HepG2 (cell line): ENCODE data around the gene CDK10. TPM values are rescaled to one million over a fixed set of nuclear protein-coding genes. Genes with fewer than 3 reads are reported as not detected.

ENCODE experiments used
- MBD4 ChIP-seq: IDR thresholded peaks from 2 replicates; pipeline ENCODE4 v1.6.1; 2012; ENCODE audit warnings: low read length, inconsistent platforms, borderline replicate concordance
- MTF2 ChIP-seq: sonication (generic); formaldehyde crosslinking; IDR thresholded peaks from 2 replicates; pipeline ENCODE4 v1.5.0; 2020; ENCODE audit warnings: missing genetic modification reagents, borderline replicate concordance
- PRMT3 ChIP-seq: sonication (generic); formaldehyde crosslinking; IDR thresholded peaks from 2 replicates; pipeline ENCODE4 v1.8.1; 2022; ENCODE audit warnings: low read depth, mild to moderate bottlenecking, moderate library complexity, missing genetic modification reagents, borderline replicate concordance
- RFX5 ChIP-seq: IDR thresholded peaks from 2 replicates; pipeline ENCODE4 v1.6.1; 2011; ENCODE audit warnings: low read depth, low read length, improper control_type of control experiment
- SMYD3 ChIP-seq: sonication (generic); formaldehyde crosslinking; IDR thresholded peaks from 2 replicates; pipeline ENCODE4 v1.8.1; 2023; ENCODE audit warnings: mild to moderate bottlenecking, missing genetic modification reagents
- SP2 ChIP-seq: sonication (generic); formaldehyde crosslinking; IDR thresholded peaks from 2 replicates; pipeline ENCODE4 v1.5.1; 2020; ENCODE audit warnings: mild to moderate bottlenecking, missing genetic modification reagents
- TP53 ChIP-seq: sonication (generic); formaldehyde crosslinking; conservative IDR thresholded peaks from 2 replicates; pipeline ENCODE4 v1.4.0; 2020; ENCODE audit warnings: missing genetic modification reagents
- YEATS2 ChIP-seq: sonication (generic); formaldehyde crosslinking; IDR thresholded peaks from 2 replicates; pipeline ENCODE4 v1.4.0; 2020; ENCODE audit warnings: missing genetic modification reagents, borderline replicate concordance
- ZFP36 ChIP-seq: fragments of 150-350 bp; IDR thresholded peaks from 2 replicates; pipeline ENCODE4 v1.6.1; 2018; ENCODE audit warnings: borderline replicate concordance, low read length, low read depth; ENCODE audit not compliant: partially characterized antibody
- ZKSCAN5 ChIP-seq: sonication (generic); formaldehyde crosslinking; IDR thresholded peaks from 2 replicates; pipeline ENCODE4 v1.5.1; 2020; ENCODE audit warnings: mild to moderate bottlenecking, missing genetic modification reagents
- ZMAT3 ChIP-seq: sonication (generic); formaldehyde crosslinking; conservative IDR thresholded peaks from 2 replicates; pipeline ENCODE4 v1.7.0; 2021; ENCODE audit warnings: missing genetic modification reagents
- ZMYM3 ChIP-seq: sonication (generic); formaldehyde crosslinking; IDR thresholded peaks from 2 replicates; pipeline ENCODE4 v1.5.1; 2020; ENCODE audit warnings: mild to moderate bottlenecking, missing genetic modification reagents
- ZNF17 ChIP-seq: sonication (generic); formaldehyde crosslinking; IDR thresholded peaks from 2 replicates; pipeline ENCODE4 v1.5.0; 2020; ENCODE audit warnings: mild to moderate bottlenecking, missing genetic modification reagents
- ZNF33B ChIP-seq: sonication (generic); formaldehyde crosslinking; IDR thresholded peaks from 2 replicates; pipeline ENCODE4 v1.5.1; 2020; ENCODE audit warnings: mild to moderate bottlenecking, missing genetic modification reagents
- polyA plus RNA-seq, 8 experiments: library from polyadenylated mRNA; depleted of rRNA in 3 of 8; stranded (reverse) in 7 of 8; unstranded in 1 of 8; fragments of >200 nt; fragmentation: Illumina TruSeq in 4 of 8; extraction: Trizol in 4 of 8; gene quantifications; 2 replicates each; pipeline versions ENCODE4 v1.2.1 to v1.2.3, GENCODE V29; 2011 to 2016; ENCODE audit warnings: low read depth in 4 of 8, missing spikeins in 1 of 8, mixed read lengths in 1 of 8; ENCODE audit not compliant: insufficient read depth in 1 of 8
- total RNA-seq, 5 experiments: library from RNA; depleted of rRNA; stranded (reverse); fragments of >200 nt; fragmentation: Illumina TruSeq; extraction: Trizol; gene quantifications; 2 replicates each; pipeline ENCODE4 v1.2.3, GENCODE V29; 2016; ENCODE audit warnings: low read depth in 1 of 5
- TF ChIP-seq, protein P1 (sequence below): sonication (generic); formaldehyde crosslinking; IDR thresholded peaks from 2 replicates; pipeline ENCODE4 v1.5.0; 2020; ENCODE audit warnings: mild to moderate bottlenecking, missing genetic modification reagents, moderate library complexity
- TF ChIP-seq, protein P2 (sequence below): sonication (generic); formaldehyde crosslinking; IDR thresholded peaks from 2 replicates; pipeline ENCODE4 v1.9.0; 2021; ENCODE audit warnings: missing genetic modification reagents, mild to moderate bottlenecking, borderline replicate concordance
- TF ChIP-seq, protein P3 (sequence below): IDR thresholded peaks from 2 replicates; pipeline ENCODE4 v1.6.1; 2016; ENCODE audit warnings: low read depth, missing genetic modification reagents, missing compliant biosample characterization

Gene CDK10
- total and polyA plus RNA-seq, 2 of the 13 experiments (the other 11 are each of a cell fraction or from before 2014, with no cell fraction given), result 2.5 to 3.9 TPM

DNA sequence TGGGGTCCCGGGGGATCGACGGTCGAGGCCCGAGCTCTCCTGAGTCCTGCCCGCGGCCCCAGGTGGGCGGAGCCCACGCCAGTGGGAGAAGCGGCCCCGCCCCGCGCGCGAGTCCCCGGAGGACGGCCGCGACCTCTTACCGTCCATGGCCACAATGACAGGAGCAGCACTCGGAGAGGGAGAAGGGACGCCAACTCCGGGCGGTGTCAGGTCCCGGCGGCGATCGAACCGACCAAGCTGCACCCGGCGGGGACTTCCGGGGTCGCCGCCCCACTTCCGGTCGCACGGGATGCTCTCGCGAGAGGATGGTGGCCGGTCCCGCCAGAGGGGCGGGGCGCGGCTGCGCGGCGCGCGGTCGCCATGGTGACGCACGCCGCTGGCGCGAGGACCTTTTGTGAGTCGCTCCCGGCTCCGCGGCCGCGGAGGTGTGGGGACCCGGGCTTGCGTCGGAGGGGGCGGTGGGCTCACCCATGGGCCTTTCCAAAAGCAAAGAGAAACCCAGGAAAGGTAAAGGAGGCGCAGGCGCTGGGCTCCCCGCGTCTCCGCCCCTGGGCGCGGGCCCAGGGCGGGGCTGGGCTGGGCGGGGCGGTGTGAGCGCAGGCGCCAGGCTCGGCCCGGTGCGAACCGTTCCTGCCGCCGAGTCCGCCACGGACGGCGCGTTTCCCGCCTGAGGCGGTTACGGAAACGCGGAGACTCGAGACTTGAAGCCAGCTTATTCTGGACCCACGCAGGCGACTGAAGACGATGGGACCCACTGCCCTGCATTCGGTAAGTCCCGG, 28.9 kb upstream of the CDK10 start, which contains the start of the genes CHMP1A and SPATA33 (continued):
- TF ChIP-seq SP2 (CRISPR knock-in tag) (peak; percentile 44; the same call in 1 of the 2 replicates), ZKSCAN5 (CRISPR knock-in tag) (no peak), YEATS2 (CRISPR knock-in tag) (peak; percentile 88; the same call in 1 of the 2 replicates), TP53 (CRISPR knock-in tag) (peak; percentile 85; the same call in 1 of the 2 replicates), ZNF17 (CRISPR knock-in tag) (no peak), MTF2 (CRISPR knock-in tag) (0 out of 2 replicates have a peak, but pooled peaks have one; percentile 58), ZMYM3 (CRISPR knock-in tag) (peak; percentile 61; the same call in 1 of the 2 replicates), RFX5 (no peak), SMYD3 (CRISPR knock-in tag) (no peak), ZMAT3 (CRISPR knock-in tag) (peak; percentile 96), ZFP36 (no peak), MBD4 (no peak), PRMT3 (no peak), ZNF33B (CRISPR knock-in tag) (no peak; the same call in 1 of the 2 replicates)
- TF ChIP-seq, protein P1, sequence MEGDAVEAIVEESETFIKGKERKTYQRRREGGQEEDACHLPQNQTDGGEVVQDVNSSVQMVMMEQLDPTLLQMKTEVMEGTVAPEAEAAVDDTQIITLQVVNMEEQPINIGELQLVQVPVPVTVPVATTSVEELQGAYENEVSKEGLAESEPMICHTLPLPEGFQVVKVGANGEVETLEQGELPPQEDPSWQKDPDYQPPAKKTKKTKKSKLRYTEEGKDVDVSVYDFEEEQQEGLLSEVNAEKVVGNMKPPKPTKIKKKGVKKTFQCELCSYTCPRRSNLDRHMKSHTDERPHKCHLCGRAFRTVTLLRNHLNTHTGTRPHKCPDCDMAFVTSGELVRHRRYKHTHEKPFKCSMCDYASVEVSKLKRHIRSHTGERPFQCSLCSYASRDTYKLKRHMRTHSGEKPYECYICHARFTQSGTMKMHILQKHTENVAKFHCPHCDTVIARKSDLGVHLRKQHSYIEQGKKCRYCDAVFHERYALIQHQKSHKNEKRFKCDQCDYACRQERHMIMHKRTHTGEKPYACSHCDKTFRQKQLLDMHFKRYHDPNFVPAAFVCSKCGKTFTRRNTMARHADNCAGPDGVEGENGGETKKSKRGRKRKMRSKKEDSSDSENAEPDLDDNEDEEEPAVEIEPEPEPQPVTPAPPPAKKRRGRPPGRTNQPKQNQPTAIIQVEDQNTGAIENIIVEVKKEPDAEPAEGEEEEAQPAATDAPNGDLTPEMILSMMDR, result no peak; the same call in 1 of the 2 replicates
- TF ChIP-seq, protein P2, sequence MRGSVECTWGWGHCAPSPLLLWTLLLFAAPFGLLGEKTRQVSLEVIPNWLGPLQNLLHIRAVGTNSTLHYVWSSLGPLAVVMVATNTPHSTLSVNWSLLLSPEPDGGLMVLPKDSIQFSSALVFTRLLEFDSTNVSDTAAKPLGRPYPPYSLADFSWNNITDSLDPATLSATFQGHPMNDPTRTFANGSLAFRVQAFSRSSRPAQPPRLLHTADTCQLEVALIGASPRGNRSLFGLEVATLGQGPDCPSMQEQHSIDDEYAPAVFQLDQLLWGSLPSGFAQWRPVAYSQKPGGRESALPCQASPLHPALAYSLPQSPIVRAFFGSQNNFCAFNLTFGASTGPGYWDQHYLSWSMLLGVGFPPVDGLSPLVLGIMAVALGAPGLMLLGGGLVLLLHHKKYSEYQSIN (CRISPR knock-in tag), result no peak
- TF ChIP-seq, protein P3, sequence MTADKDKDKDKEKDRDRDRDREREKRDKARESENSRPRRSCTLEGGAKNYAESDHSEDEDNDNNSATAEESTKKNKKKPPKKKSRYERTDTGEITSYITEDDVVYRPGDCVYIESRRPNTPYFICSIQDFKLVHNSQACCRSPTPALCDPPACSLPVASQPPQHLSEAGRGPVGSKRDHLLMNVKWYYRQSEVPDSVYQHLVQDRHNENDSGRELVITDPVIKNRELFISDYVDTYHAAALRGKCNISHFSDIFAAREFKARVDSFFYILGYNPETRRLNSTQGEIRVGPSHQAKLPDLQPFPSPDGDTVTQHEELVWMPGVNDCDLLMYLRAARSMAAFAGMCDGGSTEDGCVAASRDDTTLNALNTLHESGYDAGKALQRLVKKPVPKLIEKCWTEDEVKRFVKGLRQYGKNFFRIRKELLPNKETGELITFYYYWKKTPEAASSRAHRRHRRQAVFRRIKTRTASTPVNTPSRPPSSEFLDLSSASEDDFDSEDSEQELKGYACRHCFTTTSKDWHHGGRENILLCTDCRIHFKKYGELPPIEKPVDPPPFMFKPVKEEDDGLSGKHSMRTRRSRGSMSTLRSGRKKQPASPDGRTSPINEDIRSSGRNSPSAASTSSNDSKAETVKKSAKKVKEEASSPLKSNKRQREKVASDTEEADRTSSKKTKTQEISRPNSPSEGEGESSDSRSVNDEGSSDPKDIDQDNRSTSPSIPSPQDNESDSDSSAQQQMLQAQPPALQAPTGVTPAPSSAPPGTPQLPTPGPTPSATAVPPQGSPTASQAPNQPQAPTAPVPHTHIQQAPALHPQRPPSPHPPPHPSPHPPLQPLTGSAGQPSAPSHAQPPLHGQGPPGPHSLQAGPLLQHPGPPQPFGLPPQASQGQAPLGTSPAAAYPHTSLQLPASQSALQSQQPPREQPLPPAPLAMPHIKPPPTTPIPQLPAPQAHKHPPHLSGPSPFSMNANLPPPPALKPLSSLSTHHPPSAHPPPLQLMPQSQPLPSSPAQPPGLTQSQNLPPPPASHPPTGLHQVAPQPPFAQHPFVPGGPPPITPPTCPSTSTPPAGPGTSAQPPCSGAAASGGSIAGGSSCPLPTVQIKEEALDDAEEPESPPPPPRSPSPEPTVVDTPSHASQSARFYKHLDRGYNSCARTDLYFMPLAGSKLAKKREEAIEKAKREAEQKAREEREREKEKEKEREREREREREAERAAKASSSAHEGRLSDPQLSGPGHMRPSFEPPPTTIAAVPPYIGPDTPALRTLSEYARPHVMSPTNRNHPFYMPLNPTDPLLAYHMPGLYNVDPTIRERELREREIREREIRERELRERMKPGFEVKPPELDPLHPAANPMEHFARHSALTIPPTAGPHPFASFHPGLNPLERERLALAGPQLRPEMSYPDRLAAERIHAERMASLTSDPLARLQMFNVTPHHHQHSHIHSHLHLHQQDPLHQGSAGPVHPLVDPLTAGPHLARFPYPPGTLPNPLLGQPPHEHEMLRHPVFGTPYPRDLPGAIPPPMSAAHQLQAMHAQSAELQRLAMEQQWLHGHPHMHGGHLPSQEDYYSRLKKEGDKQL (CRISPR knock-in tag), result 0 out of 2 replicates have a peak, but pooled peaks have one; percentile 36
